ENCODE data around the gene SEMA5B. TPM values are rescaled to one million over a fixed set of nuclear protein-coding genes. Genes with fewer than 3 reads are reported as not detected.
A peak's percentile ranks its signal among the peaks of the same experiment; 100 is the strongest.

SEMA5B gene
- total and polyA plus RNA-seq, 9 of the 15 experiments (the other 6 are each of a cell fraction or from before 2014, with no cell fraction given): not detected

DNA sequence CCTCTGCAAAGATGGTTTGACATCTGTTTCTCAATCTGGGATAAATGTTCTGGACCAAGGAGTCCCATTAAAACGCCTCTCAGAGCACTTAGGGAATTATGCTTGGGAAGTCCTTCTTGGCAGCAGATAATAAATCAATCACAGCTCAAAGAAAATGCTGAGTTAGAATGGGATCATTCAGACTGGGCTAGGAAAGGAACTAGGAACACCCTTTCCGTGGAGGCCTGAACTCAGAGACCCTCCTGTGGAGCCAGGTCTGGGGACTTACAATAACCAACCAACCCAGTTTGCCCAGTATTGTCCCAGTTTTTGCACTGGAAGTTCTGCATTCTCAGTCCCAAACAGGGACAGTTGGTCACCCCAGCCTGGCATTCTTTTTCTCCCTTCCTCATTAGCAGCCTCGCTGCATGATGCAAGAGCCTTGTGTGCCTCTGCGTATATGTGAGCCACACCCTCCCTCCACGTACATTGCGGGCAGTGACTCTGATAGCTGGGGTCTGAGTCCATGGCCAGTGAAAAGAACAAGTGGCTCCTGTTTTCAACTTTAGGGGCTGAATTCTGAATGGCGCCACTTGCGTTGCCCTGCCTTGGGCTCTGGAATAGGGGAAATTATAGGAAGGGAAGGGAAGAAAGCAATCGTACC lies 88.7 kb downstream of the SEMA5B start (continued):
- TF ChIP-seq FOXJ3 (CRISPR knock-in tag; IDR thresholded peaks at IDR 0.05): no peak
- TF ChIP-seq ZSCAN32 (CRISPR knock-in tag; IDR thresholded peaks at IDR 0.05): peak; percentile 87
- no peak for TF ChIP-seq TCF7L2 (IDR thresholded peaks at IDR 0.05; ENCODE audit: low read depth, low read length)
- TF ChIP-seq SMARCB1 (IDR thresholded peaks at IDR 0.05; ENCODE audit: insufficient read length, low read depth): no peak
- TF ChIP-seq DACH1 (IDR thresholded peaks at IDR 0.05; ENCODE audit: partially characterized antibody): no peak
- peak; percentile 78 for TF ChIP-seq JUND (IDR thresholded peaks at IDR 0.05; ENCODE audit: borderline replicate concordance, low read depth, low read length)
- TF ChIP-seq JUND (tag; IDR thresholded peaks at IDR 0.05; ENCODE audit: borderline replicate concordance, low read depth, low read length): peak; percentile 46; the same call in 1 of the 3 replicates
- no peak for TF ChIP-seq ZNF586 (CRISPR knock-in tag; conservative IDR thresholded peaks at IDR 0.05)
- 0 out of 2 replicates have a peak, but pooled peaks have one; percentile 52 for TF ChIP-seq CXXC5 (CRISPR knock-in tag; IDR thresholded peaks at IDR 0.05)
- no peak for TF ChIP-seq TRIM25 (IDR thresholded peaks at IDR 0.05; ENCODE audit: borderline replicate concordance)
- TF ChIP-seq SRSF9 (IDR thresholded peaks at IDR 0.05; ENCODE audit: borderline replicate concordance, low read depth, low read length): no peak
- no peak for TF ChIP-seq ZNF146 (CRISPR knock-in tag; IDR thresholded peaks at IDR 0.05; ENCODE audit: unreplicated experiment)
- TF ChIP-seq TEAD1 (CRISPR knock-in tag; IDR thresholded peaks at IDR 0.05): no peak
- TF ChIP-seq NCOA6 (IDR thresholded peaks at IDR 0.05): no peak
- TF ChIP-seq KHSRP (IDR thresholded peaks at IDR 0.05): no peak
- TF ChIP-seq ATF1 (CRISPR knock-in tag; IDR thresholded peaks at IDR 0.05): no peak
- no peak; the same call in 1 of the 2 replicates for TF ChIP-seq ATF1 (tag; IDR thresholded peaks at IDR 0.05)
- TF ChIP-seq ZBTB8A (IDR thresholded peaks at IDR 0.05; ENCODE audit: partially characterized antibody): no peak
- TF ChIP-seq ZFP36 (IDR thresholded peaks at IDR 0.05; ENCODE audit: low read depth, low read length, partially characterized antibody): peak; percentile 32
- TF ChIP-seq CREB1 (IDR thresholded peaks at IDR 0.05): no peak
- no peak for TF ChIP-seq CREB1 (CRISPR knock-in tag; IDR thresholded peaks at IDR 0.05)
- no peak for TF ChIP-seq MAFG (tag; conservative IDR thresholded peaks at IDR 0.05)
- TF ChIP-seq, protein P1, sequence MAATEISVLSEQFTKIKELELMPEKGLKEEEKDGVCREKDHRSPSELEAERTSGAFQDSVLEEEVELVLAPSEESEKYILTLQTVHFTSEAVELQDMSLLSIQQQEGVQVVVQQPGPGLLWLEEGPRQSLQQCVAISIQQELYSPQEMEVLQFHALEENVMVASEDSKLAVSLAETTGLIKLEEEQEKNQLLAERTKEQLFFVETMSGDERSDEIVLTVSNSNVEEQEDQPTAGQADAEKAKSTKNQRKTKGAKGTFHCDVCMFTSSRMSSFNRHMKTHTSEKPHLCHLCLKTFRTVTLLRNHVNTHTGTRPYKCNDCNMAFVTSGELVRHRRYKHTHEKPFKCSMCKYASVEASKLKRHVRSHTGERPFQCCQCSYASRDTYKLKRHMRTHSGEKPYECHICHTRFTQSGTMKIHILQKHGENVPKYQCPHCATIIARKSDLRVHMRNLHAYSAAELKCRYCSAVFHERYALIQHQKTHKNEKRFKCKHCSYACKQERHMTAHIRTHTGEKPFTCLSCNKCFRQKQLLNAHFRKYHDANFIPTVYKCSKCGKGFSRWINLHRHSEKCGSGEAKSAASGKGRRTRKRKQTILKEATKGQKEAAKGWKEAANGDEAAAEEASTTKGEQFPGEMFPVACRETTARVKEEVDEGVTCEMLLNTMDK (IDR thresholded peaks at IDR 0.05; ENCODE audit: borderline replicate concordance, insufficient read depth, low read depth, low read length, poor library complexity, severe bottlenecking): no peak
- TF ChIP-seq ZNF695 (CRISPR knock-in tag; IDR thresholded peaks at IDR 0.05): no peak
- TF ChIP-seq ATF4 (CRISPR knock-in tag; IDR thresholded peaks at IDR 0.05): peak; percentile 95
- no peak for TF ChIP-seq ZNF184 (CRISPR knock-in tag; IDR thresholded peaks at IDR 0.05)
- TF ChIP-seq ZBED1 (IDR thresholded peaks at IDR 0.05): no peak
- no peak for TF ChIP-seq EZH2 (IDR thresholded peaks at IDR 0.05; ENCODE audit: borderline replicate concordance, low read depth, low read length)

Measured in K562 (cell line).